Mucosa of stomach (tissue), 1 donor: ENCODE results near the gene SRPK1.

ENCODE experiments used
- H3K27me3 ChIP-seq: one replicate; pipeline ENCODE4 v1.7.0; 2013; ENCODE audit warnings: mild to moderate bottlenecking, low read length; ENCODE audit not compliant: control insufficient read depth, insufficient read depth
- H3K36me3 ChIP-seq: one replicate; pipeline ENCODE4 v1.7.0; 2013; ENCODE audit warnings: low read length; ENCODE audit not compliant: control insufficient read depth, insufficient read depth
- H3K4me1 ChIP-seq: one replicate; pipeline ENCODE4 v1.7.0; 2013; ENCODE audit warnings: mild to moderate bottlenecking, low read length; ENCODE audit not compliant: control insufficient read depth, insufficient read depth
- H3K4me3 ChIP-seq: one replicate; pipeline ENCODE4 v1.7.0; 2013; ENCODE audit warnings: low read length
- H3K9ac ChIP-seq: one replicate; pipeline ENCODE4 v1.7.0; 2013; ENCODE audit warnings: mild to moderate bottlenecking, low read length, moderate library complexity
- H3K9me3 ChIP-seq: one replicate; pipeline ENCODE4 v1.7.0; 2013; ENCODE audit warnings: mild to moderate bottlenecking, low read length, moderate library complexity; ENCODE audit not compliant: control insufficient read depth
- donor health status: Pancreatic carcinoma.

Gene SRPK1

GRCh38 chr6:35920793-35921732 lies at the start of gene SRPK1:
Gene SRPK1, minus strand, starts transcription at chr6:35921098. Its CDS starts 42 bp downstream, at chr6:35921056.
- Histone ChIP-seq H3K9ac (peak within 1 kb of the TSS; percentile 76), H3K36me3 (no peaks in the 10 kb centered on the region)

GRCh38 chr6:35970181-35970580 lies 49.3 kb upstream of the SRPK1 start:
- Histone ChIP-seq H3K9ac (no peak overlapping the region), H3K27me3 (no peaks in the 10 kb centered on the region), H3K9me3 (no peaks in the 10 kb centered on the region), H3K36me3 (no peaks in the 10 kb centered on the region), H3K4me1 (peaks cover 29% of the 10 kb centered on the region), H3K4me3 (no peak overlapping the region)

More at GRCh38 chr6:35920793-35921732, at the start of gene SRPK1:
- H3K4me1 ChIP-seq = peaks cover 20% of the 10 kb centered on the region
- H3K9me3 ChIP-seq = no peaks in the 10 kb centered on the region
- peak within 1 kb of the TSS; percentile 97 for H3K4me3 ChIP-seq
- no peaks in the 10 kb centered on the region for H3K27me3 ChIP-seq

GRCh38 chr6:35969646-35970045 lies 48.7 kb upstream of the SRPK1 start:
- Histone ChIP-seq H3K4me3 (no peak overlapping the region), H3K9ac (no peak overlapping the region), H3K4me1 (peaks cover 29% of the 10 kb centered on the region), H3K27me3 (no peaks in the 10 kb centered on the region), H3K36me3 (no peaks in the 10 kb centered on the region), H3K9me3 (no peaks in the 10 kb centered on the region)

DNA sequence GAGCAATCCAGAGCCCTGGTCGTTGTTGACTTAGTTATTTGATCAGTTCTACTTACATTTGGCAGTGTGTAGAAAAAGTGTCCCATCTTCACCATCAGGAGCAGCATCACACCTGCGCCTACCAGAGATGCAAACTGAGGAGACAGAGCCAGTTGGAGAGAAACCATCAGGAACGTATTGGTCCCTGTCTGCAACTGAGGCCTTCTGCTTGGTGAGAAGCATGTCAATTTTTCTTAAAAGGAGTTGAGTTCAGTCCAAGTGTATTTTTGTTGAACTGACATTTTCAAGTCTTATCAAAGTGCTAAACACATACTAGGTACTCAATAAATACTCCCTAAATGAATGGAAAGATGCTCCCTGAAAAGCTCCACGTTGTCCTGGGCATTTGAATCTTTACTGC lies 47.9 kb upstream of the SRPK1 start:
- Histone ChIP-seq H3K4me3 (no peak overlapping the region), H3K36me3 (no peaks in the 10 kb centered on the region), H3K9ac (no peak overlapping the region), H3K9me3 (no peaks in the 10 kb centered on the region), H3K27me3 (no peaks in the 10 kb centered on the region), H3K4me1 (peaks cover 26% of the 10 kb centered on the region)

- Histone ChIP-seq H3K27me3 (no peaks in the 10 kb centered on the region), H3K9me3 (no peaks in the 10 kb centered on the region), H3K4me3 (no peak overlapping the region), H3K4me1 (peaks cover 14% of the 10 kb centered on the region), H3K36me3 (no peaks in the 10 kb centered on the region), H3K9ac (no peak overlapping the region)
These were observed 46.3 kb upstream of the SRPK1 start for GRCh38 chr6:35967076-35967774.

GRCh38 chr6:35962779-35963560 lies 42.1 kb upstream of the SRPK1 start:
- H3K9me3 ChIP-seq = no peaks in the 10 kb centered on the region
- no peaks in the 10 kb centered on the region for H3K27me3 ChIP-seq
- H3K4me1 ChIP-seq = peaks cover 7% of the 10 kb centered on the region
- no peak overlapping the region for H3K4me3 ChIP-seq
- no peaks in the 10 kb centered on the region for H3K36me3 ChIP-seq
- no peak overlapping the region for H3K9ac ChIP-seq

DNA sequence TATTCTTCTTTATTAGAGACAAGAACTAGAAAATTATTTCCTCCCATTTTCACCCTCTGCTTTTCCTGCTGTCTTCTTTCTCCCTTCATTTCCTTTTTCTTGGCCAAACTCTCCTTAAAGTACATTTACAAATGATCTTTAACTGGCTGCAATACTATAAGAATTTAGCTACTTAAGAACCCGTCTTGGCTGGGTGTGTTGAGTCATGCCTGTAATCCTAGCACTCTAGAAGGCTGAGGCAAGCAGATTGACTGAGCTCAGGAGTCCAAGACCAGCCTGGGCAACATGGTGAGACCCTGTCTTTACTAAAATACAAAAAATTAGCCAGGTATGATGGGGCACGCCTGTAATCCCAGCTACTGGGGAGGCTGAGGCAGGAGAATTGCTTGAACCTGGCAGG lies 39.3 kb upstream of the SRPK1 start:
- no peaks in the 10 kb centered on the region for H3K36me3 ChIP-seq
- H3K4me1 ChIP-seq = no peaks in the 10 kb centered on the region

DNA sequence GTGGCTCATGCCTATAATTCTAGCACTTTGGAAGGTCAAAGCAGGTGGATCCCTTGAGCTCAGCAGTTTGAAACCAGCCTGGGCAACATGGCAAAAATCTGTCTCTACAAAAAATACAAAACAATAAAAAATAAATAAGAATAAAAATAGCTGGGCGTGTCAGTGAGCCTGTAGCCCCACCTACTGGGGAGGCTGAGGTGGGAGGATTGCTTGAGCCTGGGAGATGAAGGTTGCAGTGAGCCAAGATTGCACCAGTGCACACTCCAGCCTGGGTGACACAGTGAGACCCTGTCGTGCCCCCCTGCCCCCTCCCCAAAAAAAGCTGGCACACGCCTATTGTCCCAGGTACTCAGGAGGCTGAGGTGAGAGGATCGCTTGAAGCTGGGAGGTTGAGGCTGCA lies 35.1 kb upstream of the SRPK1 start:
- Histone ChIP-seq H3K9me3 (no peaks in the 10 kb centered on the region), H3K36me3 (no peaks in the 10 kb centered on the region), H3K4me3 (no peak overlapping the region), H3K27me3 (no peaks in the 10 kb centered on the region), H3K9ac (no peak overlapping the region), H3K4me1 (no peaks in the 10 kb centered on the region)

More for the DNA sequence above, 39.3 kb upstream of the SRPK1 start:
- H3K27me3 ChIP-seq = no peaks in the 10 kb centered on the region
- no peak overlapping the region for H3K9ac ChIP-seq
- H3K4me3 ChIP-seq = no peak overlapping the region
- no peaks in the 10 kb centered on the region for H3K9me3 ChIP-seq

DNA sequence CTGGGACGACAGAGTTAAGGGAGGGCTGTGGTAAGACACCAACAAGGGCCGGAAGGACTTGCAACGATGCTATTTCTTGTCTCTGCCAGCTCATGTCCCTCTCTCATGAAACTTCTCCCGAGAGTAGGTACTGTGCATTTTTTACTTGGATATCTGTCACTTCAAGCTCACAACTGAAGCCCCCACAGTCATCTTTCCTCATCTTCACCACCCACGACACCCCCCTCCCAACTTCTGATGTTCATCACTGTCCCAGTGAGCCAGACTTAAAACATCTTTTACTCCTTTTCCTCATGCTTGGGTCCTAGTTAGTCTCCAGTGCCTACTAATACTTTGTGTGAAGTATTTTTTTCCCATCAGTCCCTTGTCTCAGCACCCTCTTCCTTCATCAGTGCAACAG lies 34.6 kb upstream of the SRPK1 start:
- Histone ChIP-seq H3K4me3 (no peak overlapping the region), H3K9me3 (no peaks in the 10 kb centered on the region), H3K27me3 (no peaks in the 10 kb centered on the region), H3K9ac (no peak overlapping the region), H3K4me1 (no peaks in the 10 kb centered on the region), H3K36me3 (no peaks in the 10 kb centered on the region)

DNA sequence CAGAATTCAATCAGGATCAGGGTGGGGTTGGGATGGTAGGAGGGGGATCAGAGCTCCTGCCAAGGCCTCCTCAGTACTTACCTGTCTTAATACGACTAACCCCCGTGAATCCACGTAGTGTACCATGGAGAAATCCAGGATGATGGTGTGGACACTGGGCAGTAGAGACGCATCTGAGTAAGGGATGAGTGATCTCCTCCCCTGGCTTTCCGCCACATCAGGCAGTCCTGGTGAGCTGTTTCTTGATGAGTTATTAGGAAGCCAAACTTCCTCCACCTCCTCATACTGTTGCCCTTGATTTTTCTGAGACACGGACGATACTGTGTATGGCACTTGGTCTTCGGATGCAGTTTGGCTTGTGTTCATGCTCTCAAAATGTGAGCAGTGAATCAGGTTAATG lies 34.2 kb upstream of the SRPK1 start:
- H3K36me3 ChIP-seq = no peaks in the 10 kb centered on the region
- H3K4me3 ChIP-seq = no peak overlapping the region
- no peaks in the 10 kb centered on the region for H3K9me3 ChIP-seq
- no peaks in the 10 kb centered on the region for H3K27me3 ChIP-seq
- H3K4me1 ChIP-seq = no peaks in the 10 kb centered on the region
- H3K9ac ChIP-seq = no peak overlapping the region

GRCh38 chr6:35954333-35954732 lies 33.4 kb upstream of the SRPK1 start:
- no peaks in the 10 kb centered on the region for H3K36me3 ChIP-seq
- H3K27me3 ChIP-seq = no peaks in the 10 kb centered on the region
- H3K4me3 ChIP-seq = no peak overlapping the region
- no peaks in the 10 kb centered on the region for H3K4me1 ChIP-seq
- no peaks in the 10 kb centered on the region for H3K9me3 ChIP-seq
- no peak overlapping the region for H3K9ac ChIP-seq

- Histone ChIP-seq H3K9me3 (no peaks in the 10 kb centered on the region), H3K9ac (no peak overlapping the region), H3K4me1 (no peaks in the 10 kb centered on the region), H3K4me3 (no peak overlapping the region), H3K27me3 (no peaks in the 10 kb centered on the region), H3K36me3 (no peaks in the 10 kb centered on the region)
These were observed 27.8 kb upstream of the SRPK1 start for GRCh38 chr6:35948725-35949124.
